ENCODE measurements around the gene LRIT1. TPM values are rescaled to one million over a fixed set of nuclear protein-coding genes. Genes with fewer than 3 reads are reported as not detected.

The LRIT1 gene
- total and polyA plus RNA-seq, 8 donors, result not detected

GRCh38 chr10:84212014-84212413, 29.3 kb downstream of the LRIT1 start:
- Histone ChIP-seq H3K36me3 (no peaks in the 10 kb centered on the region), H3K9me3 (no peaks in the 10 kb centered on the region), H3K27ac (no peak overlapping the region), H3K27me3 (peaks cover 0 to 19% (median 0%) of the 10 kb centered on the region in 3 donors), H3K4me3 (no peak overlapping the region), H3K4me1 (no peaks in the 10 kb centered on the region)
- DNase-seq, result no peak
- TF ChIP-seq POLR2AphosphoS5 (IDR thresholded peaks at IDR 0.05) (no peak), EP300 (IDR thresholded peaks at IDR 0.05) (no peak), CTCF (IDR thresholded peaks at IDR 0.05) (no peak), POLR2A (IDR thresholded peaks at IDR 0.05) (no peak)
- intact Hi-C loops (cut with DNase I; ENCODE audit: low total_unique reads), result no loop called here
- WGBS, 5 donors, result 69 to 77% (median 71%) methylated on average over 5 of the region's 5 CpGs

GRCh38 chr10:84211566-84211965, 29.8 kb downstream of the LRIT1 start:
- Histone ChIP-seq H3K27ac (no peak overlapping the region), H3K4me3 (no peak overlapping the region), H3K27me3 (peaks cover 0 to 22% (median 0%) of the 10 kb centered on the region in 3 donors), H3K36me3 (no peaks in the 10 kb centered on the region), H3K4me1 (no peaks in the 10 kb centered on the region), H3K9me3 (no peaks in the 10 kb centered on the region)
- no peak for DNase-seq
- 68 to 85% (median 71%) methylated on average over 2 of the region's 2 CpGs for WGBS, 5 donors
- TF ChIP-seq CTCF (IDR thresholded peaks at IDR 0.05) (no peak), POLR2AphosphoS5 (IDR thresholded peaks at IDR 0.05) (no peak), POLR2A (IDR thresholded peaks at IDR 0.05) (no peak), EP300 (IDR thresholded peaks at IDR 0.05) (no peak)
- intact Hi-C loops (cut with DNase I; ENCODE audit: low total_unique reads), result no loop called here

- no peaks in the 10 kb centered on the region for H3K36me3 ChIP-seq
- no peaks in the 10 kb centered on the region for H3K4me1 ChIP-seq
- TF ChIP-seq POLR2A (IDR thresholded peaks at IDR 0.05), result no peak
- no peaks in the 10 kb centered on the region for H3K9me3 ChIP-seq
- DNase-seq, result no peak
- WGBS, 5 donors, result 82 to 87% (median 87%) methylated on average over 8 to 10 of the region's 10 CpGs
- no peak overlapping the region for H3K4me3 ChIP-seq
- intact Hi-C loops (cut with DNase I; ENCODE audit: low total_unique reads), result no loop called here
- no peak overlapping the region for H3K27ac ChIP-seq
- H3K27me3 ChIP-seq, result peaks cover 0 to 44% (median 0%) of the 10 kb centered on the region in 3 donors
These were observed 33.3 kb downstream of the LRIT1 start for GRCh38 chr10:84208023-84208422.

- Histone ChIP-seq H3K4me1 (no peaks in the 10 kb centered on the region), H3K36me3 (no peaks in the 10 kb centered on the region), H3K9me3 (no peaks in the 10 kb centered on the region), H3K27me3 (peaks cover 0 to 50% (median 0%) of the 10 kb centered on the region in 3 donors), H3K4me3 (no peak overlapping the region), H3K27ac (no peak overlapping the region)
- intact Hi-C loops (cut with DNase I; ENCODE audit: low total_unique reads), result no loop called here
- no peak for TF ChIP-seq EP300 (IDR thresholded peaks at IDR 0.05)
- no peak for TF ChIP-seq POLR2A (IDR thresholded peaks at IDR 0.05)
- no peak for TF ChIP-seq CTCF (IDR thresholded peaks at IDR 0.05)
- no peak for TF ChIP-seq POLR2AphosphoS5 (IDR thresholded peaks at IDR 0.05)
- 64 to 69% (median 68%) methylated on average over 6 of the region's 6 CpGs for WGBS, 5 donors
- DNase-seq, result no peak
These were observed 35.4 kb downstream of the LRIT1 start for GRCh38 chr10:84205853-84206525.
